ENCODE measurements around the gene MARS1.
"Not testable (repeated sequence)": the region's sequence is repeated elsewhere in the genome, so short reads cannot be mapped to it uniquely, and the experiment has no call there.

MARS1 gene

DNA sequence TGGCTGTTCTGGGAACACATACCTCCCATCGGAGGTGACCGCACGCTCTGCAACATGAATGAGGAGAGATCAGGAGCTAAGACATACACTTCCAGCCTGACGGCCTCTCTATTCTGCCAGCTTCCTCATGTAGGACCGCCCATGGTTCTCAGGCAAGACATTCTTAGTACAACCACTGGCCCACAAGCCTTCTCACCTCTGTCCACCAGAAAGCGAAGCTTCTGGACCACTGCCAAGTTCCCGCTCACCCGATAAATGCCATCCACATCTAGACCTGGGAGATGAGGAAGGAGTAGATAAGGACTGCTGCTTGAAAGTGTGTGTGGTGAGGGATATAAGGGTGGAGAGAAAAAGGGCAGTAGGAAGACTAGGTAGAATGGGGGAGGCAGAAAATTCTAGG lies 13.4 kb upstream of the MARS1 start:
- no peak for DNase-seq

DNA sequence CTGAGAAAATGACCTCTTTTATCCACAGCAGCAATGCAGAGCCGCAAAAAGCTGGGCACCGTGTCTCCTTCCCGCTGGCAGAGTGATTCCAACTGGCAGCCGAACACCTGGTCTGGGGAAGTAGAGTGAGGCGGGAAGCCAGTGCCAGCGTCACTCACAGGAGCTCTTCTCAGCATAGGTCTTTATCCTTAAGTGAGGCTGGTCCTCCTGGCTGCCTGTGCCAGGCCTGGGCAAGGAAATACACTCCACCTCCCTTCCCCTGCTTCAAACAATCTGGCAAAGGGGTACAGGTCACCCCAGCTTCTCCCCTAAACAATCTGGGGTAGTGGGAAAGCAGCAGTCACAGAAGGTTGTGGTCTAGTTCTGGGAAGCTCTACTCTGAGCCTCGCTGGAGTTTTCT lies 13.0 kb upstream of the MARS1 start:
- no peak for DNase-seq

- DNase-seq: no peak
Observed at GRCh38 chr12:57475271-57476161, 12.4 kb upstream of the MARS1 start.

- peak; percentile 70 to 82 for DNase-seq
Observed at GRCh38 chr12:57476162-57476992, 11.5 kb upstream of the MARS1 start.

GRCh38 chr12:57476993-57477709 lies 10.7 kb upstream of the MARS1 start:
- DNase-seq: no peak

GRCh38 chr12:57477710-57478681 lies 9.9 kb upstream of the MARS1 start:
- DNase-seq: no peak

DNA sequence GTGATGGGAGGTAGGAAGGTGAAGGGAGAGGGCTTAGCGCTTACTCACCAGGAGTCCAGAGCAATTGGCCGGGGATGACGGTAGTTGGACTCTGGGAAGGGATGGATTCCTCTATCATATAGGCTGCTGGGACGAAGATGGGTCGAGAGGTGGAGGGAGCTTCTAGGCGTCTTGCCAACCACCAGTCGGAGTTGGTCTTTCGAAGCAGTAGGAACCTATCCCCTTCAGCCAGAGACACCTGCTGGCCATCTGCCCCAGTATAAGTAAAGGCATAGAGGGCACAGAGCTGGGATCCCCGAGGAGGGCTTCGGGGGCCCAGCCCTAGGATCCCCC lies 8.9 kb upstream of the MARS1 start:
- no peak for DNase-seq

DNA sequence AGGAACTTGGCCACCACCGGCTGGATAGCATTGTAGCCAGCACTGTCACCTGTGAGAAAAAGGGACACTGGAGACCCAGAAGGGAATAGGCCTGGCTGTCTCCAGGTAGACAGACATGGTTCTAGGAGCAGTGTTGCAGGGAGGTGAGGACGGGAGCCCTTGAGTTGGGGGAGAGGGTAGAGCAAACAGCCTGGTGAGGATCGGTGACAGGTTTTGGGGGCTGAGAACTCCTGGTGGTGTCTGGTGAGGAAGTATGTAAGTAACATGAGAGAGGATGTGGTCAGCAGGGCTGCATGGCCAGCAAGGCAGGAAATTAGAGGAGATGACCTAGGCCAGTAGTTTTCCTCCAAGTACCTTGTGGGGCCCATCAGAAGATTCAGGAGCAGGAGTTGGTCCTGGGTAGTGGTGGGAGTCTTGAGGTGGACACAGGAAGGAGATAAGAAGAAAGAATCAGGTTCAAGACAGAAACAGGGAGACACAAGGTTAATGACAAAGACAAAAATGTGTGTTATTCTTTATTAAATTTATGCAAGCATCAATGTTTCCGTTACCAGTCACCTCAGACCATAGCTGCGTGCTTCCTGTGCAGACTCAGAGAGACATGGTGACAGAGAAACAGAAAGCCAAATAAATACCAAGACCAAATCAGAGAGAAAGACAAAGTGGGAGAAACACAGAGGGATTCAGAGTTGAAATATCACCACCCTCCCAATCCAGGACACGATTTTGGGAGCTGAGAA lies 8.3 kb upstream of the MARS1 start, which contains the start of gene ARHGAP9:
Gene ARHGAP9, minus strand, starts transcription at position 491 of the 740 bp plus-strand sequence. Its CDS starts 460 bp downstream, at position 31.
- peak in 1 of 2 donors; percentile 44 for DNase-seq

DNA sequence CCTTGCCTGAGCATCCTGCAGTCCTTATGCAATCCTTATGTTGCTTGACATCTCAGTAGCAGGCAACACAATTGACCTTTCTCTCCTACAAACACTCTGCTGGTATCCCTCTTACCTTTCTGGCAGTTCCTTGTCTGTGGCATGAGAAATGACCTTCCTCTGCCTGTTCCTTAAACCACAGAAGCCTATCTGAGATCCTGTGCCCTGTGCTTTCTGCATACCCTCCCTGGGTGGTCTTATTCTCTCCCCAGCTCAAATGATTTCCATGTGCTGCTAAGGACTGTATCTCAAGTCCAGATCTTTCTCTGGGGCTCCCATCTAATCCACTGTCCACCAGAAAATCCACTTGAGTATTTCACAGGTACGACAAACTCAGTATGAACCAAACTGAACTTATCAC lies 6.2 kb upstream of the MARS1 start:
- no peak for DNase-seq

GRCh38 chr12:57483466-57483865 lies 4.4 kb upstream of the MARS1 start:
- no peak for DNase-seq

DNA sequence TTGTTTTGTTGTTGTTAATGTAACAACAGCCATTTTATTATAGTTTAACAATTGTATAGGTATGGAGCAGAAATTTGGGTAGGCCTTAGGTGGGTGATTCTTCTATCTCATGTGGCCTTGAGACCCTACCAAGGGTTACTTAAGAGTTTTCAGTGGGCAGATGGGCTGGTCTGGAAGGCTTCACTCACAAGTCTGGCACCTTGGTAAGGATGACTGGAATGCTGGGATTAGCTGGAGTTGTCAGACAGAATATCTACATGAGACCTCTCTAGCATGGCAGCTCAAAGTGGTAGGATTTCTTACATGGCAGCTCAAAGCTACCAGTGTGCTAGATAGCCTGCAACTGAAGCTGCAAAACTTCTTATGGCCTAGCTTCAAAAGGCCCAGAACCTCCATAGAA lies 2.2 kb upstream of the MARS1 start:
- DNase-seq: no peak

- no peak for DNase-seq
Observed at GRCh38 chr12:57487055-57487596, 742 bp upstream of the MARS1 start.

DNA sequence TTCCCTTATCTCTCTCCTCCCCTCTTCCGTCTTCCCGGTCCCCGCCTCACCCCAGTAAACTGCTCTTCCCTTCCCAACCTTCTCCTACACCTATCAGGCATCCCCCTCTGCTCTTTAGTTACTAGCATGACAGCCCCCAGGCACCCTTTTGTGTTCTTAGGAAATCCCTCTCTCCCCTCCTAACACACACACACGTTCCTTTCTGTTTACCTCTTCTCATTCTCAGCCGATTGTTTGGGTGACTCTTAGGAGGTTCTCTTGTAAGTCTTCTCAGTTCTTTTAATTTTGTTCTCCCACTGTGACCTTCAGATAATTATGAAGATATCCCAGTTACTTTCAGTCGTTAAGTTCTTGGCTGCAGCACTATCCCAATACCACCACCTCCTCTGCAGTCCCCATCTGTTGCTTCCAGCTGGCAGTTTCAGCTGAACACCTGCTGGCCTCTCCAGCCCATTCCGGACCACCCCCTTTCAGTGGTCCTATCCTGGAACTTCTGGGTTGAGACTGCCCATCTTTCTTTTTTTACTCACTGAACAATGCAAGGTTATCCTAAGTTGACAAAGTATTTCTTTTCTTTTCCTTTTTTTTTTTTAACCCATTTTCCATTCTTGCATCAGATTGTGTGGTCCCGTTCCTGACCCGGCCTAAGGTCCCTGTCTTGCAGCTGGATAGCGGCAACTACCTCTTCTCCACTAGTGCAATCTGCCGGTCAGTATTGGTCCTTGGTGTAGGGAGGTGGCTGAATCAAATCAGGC lies 711 bp downstream of the MARS1 start:
- no peak for DNase-seq

DNA sequence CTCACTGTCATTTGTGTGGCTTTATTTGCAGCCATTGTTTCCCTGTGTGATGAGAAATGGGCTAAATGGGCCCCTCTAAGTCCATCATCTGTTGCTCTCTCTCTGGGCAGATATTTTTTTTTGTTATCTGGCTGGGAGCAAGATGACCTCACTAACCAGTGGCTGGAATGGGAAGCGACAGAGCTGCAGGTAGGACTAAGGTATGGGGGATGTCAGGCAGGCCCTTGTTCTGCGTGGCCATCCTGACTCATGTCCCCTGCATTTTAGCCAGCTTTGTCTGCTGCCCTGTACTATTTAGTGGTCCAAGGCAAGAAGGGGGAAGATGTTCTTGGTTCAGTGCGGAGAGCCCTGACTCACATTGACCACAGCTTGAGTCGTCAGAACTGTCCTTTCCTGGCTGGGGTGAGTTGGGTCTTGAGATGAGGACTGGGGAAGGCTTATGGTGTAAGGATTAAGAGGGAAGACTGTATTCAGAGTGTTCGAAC lies 1.3 kb downstream of the MARS1 start:
- no peak for DNase-seq

GRCh38 chr12:57490126-57490525 lies 2.3 kb downstream of the MARS1 start:
- no peak for DNase-seq

- DNase-seq: no peak
Observed at GRCh38 chr12:57491393-57492280, 3.8 kb downstream of the MARS1 start.

- DNase-seq: not testable (repeated sequence)
Observed at GRCh38 chr12:57495051-57495701, 7.3 kb downstream of the MARS1 start.

GRCh38 chr12:57496822-57497221 lies 9.0 kb downstream of the MARS1 start:
- no peak for DNase-seq
